CD14-positive monocyte (primary cell): Measurements from ENCODE around the gene FOCAD. TPM values are rescaled to one million over a fixed set of nuclear protein-coding genes. Genes with fewer than 3 reads are reported as not detected.

Experiments
- DNase-seq, 3 donors: peaks; one replicate each; pipeline ENCODE4 v3.0.0-alpha.2; 2011 to 2022
- H2AFZ ChIP-seq: 2 replicates; pipeline ENCODE4 v1.6.0; 2012; ENCODE audit warnings: mild to moderate bottlenecking, low read depth, low read length, inconsistent platforms; ENCODE audit not compliant: insufficient read depth, poor library complexity, severe bottlenecking
- H3K27ac ChIP-seq, 2 donors: 1 replicate in 1 of 2; 2 replicates in 1 of 2; pipeline ENCODE4 v1.5.1; 2012 to 2013; ENCODE audit warnings: low read length in 2 of 2, control low read depth in 1 of 2, inconsistent platforms in 1 of 2, low read depth in 1 of 2, mild to moderate bottlenecking in 1 of 2
- H3K27me3 ChIP-seq, 2 donors: one replicate each; pipeline versions ENCODE4 v1.6.0 to v1.6.1; 2011 to 2013; ENCODE audit warnings: low read length in 2 of 2; ENCODE audit not compliant: control insufficient read depth in 2 of 2, insufficient read depth in 2 of 2
- H3K36me3 ChIP-seq, 2 donors: replicated peaks in 1 of 2; 1 replicate in 1 of 2; 2 replicates in 1 of 2; pipeline versions ENCODE4 v1.5.1 to v1.6.1; 2012 to 2013; ENCODE audit warnings: low read length in 2 of 2, control low read depth in 1 of 2, inconsistent platforms in 1 of 2, mild to moderate bottlenecking in 1 of 2; ENCODE audit not compliant: insufficient read depth in 2 of 2, control insufficient read depth in 1 of 2
- H3K4me1 ChIP-seq, 2 donors: 1 replicate in 1 of 2; 2 replicates in 1 of 2; pipeline versions ENCODE4 v1.5.1 to v1.6.1; 2012 to 2013; ENCODE audit warnings: low read length in 2 of 2, control low read depth in 1 of 2, inconsistent platforms in 1 of 2, mild to moderate bottlenecking in 1 of 2, moderate library complexity in 1 of 2; ENCODE audit not compliant: insufficient read depth in 2 of 2, control insufficient read depth in 1 of 2
- H3K4me2 ChIP-seq: replicated peaks from 2 replicates; pipeline ENCODE3; 2012; ENCODE audit warnings: low read length, moderate library complexity, mild to moderate bottlenecking; ENCODE audit not compliant: poor library complexity, severe bottlenecking; ENCODE audit errors: extremely low read depth
- H3K4me3 ChIP-seq, 3 experiments: fragments of 200-600 bp in 1 of 3; sonication (generic) in 1 of 3; replicated peaks in 1 of 3; 1 replicate in 2 of 3; 2 replicates in 1 of 3; pipeline ENCODE4 v1.5.1; 2011 to 2013; ENCODE audit warnings: low read length in 3 of 3, mild to moderate bottlenecking in 3 of 3, control low read depth in 2 of 3, low read depth in 2 of 3, inconsistent platforms in 1 of 3, moderate library complexity in 1 of 3
- H3K79me2 ChIP-seq: 2 replicates; pipeline ENCODE4 v1.6.0; 2012; ENCODE audit warnings: mild to moderate bottlenecking, control low read depth, inconsistent platforms, low read length, moderate library complexity; ENCODE audit not compliant: insufficient read depth
- H3K9ac ChIP-seq: 2 replicates; pipeline ENCODE4 v1.6.0; 2017; ENCODE audit warnings: low read length, mild to moderate bottlenecking; ENCODE audit not compliant: insufficient read depth, poor library complexity, severe bottlenecking
- H3K9me3 ChIP-seq, 2 donors: replicated peaks in 1 of 2; 1 replicate in 1 of 2; 2 replicates in 1 of 2; pipeline versions ENCODE4 v1.5.1 to v1.6.1; 2012 to 2013; ENCODE audit warnings: low read length in 2 of 2, control low read depth in 1 of 2; ENCODE audit not compliant: control insufficient read depth in 1 of 2, insufficient read depth in 1 of 2
- H4K20me1 ChIP-seq: 2 replicates; pipeline ENCODE4 v1.6.0; 2012; ENCODE audit warnings: mild to moderate bottlenecking, low read length, control low read depth, moderate library complexity; ENCODE audit not compliant: insufficient read depth
- H3K27ac Mint-ChIP-seq, 7 donors: one replicate each; pipeline ENCODE4 v1.8.0; 2020; ENCODE audit warnings: mild to moderate bottlenecking in 7 of 7, mixed read lengths in 7 of 7, moderate library complexity in 6 of 7, inconsistent platforms in 2 of 7
- H3K27me3 Mint-ChIP-seq, 3 donors: one replicate each; pipeline ENCODE4 v1.8.0; 2021 to 2022; ENCODE audit warnings: low read depth in 3 of 3, mild to moderate bottlenecking in 3 of 3, mixed read lengths in 3 of 3, moderate library complexity in 3 of 3, inconsistent platforms in 1 of 3
- H3K36me3 Mint-ChIP-seq, 2 donors: one replicate each; pipeline ENCODE4 v1.8.0; 2020; ENCODE audit warnings: mixed read lengths in 2 of 2, inconsistent platforms in 1 of 2, mild to moderate bottlenecking in 1 of 2
- H3K4me1 Mint-ChIP-seq: one replicate; pipeline ENCODE4 v1.8.0; 2020; ENCODE audit warnings: mild to moderate bottlenecking, mixed read lengths
- H3K4me3 Mint-ChIP-seq, 2 donors: one replicate each; pipeline ENCODE4 v1.8.0; 2020; ENCODE audit warnings: mild to moderate bottlenecking in 2 of 2, mixed read lengths in 2 of 2, moderate library complexity in 1 of 2
- H3K9me3 Mint-ChIP-seq, 7 donors: one replicate each; pipeline ENCODE4 v1.8.0; 2020 to 2022; ENCODE audit warnings: mixed read lengths in 7 of 7, mild to moderate bottlenecking in 6 of 7, moderate library complexity in 6 of 7, inconsistent platforms in 2 of 7
- WGBS: methylation state at CpG from one replicate; pipeline ENCODE4 v1.1.5; 2013; ENCODE audit warnings: missing lambda C conversion rate; ENCODE audit not compliant: insufficient coverage; 5-methylcytosine and 5-hydroxymethylcytosine counted together
- intact Hi-C, 2 donors: fragments of 100-400 bp; cut with micrococcal nuclease; formaldehyde crosslinking; loops; one replicate each; pipeline versions ENCODE4 v1.15.0 to v1.15.1; 2023
- polyA plus RNA-seq, 3 donors: library from polyadenylated mRNA; depleted of rRNA in 1 of 3; unstranded in 2 of 3; stranded (reverse) in 1 of 3; fragments of 300-500 nt in 2 of 3; fragments of >200 nt in 1 of 3; fragmentation: Illumina TruSeq in 2 of 3; gene quantifications; 1 replicate in 2 of 3; 2 replicates in 1 of 3; pipeline ENCODE4 v1.2.3, GENCODE V29; 2012 to 2021
- TF ChIP-seq, protein P1 (sequence below): fragments of 200-600 bp; IDR thresholded peaks from one replicate; pipeline ENCODE4 v1.8.0; 2022; ENCODE audit warnings: antibody characterized with exemption, mild to moderate bottlenecking

Gene FOCAD
- polyA plus RNA-seq, 3 donors: 4.9 to 6.3 (median 5.1) TPM

DNA sequence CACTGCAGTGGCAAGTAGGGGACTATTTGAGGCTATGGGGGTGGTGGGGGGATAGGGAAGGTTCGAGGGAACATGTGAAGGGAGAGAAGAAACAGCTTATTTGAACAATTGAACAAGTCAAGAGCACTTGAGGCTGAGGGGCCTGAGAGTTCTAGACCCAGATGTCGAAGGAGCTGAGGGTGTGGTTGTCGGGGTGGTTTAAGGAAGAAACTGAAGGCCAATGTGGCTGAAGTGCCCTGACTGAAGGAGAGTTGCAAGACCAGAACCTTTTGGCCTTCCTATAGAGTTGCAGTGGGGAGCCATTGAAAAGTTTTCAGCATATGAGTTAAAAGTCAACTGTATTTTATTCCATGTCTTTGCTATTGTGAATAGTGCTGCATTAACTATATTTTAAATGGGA lies 19.1 kb downstream of the FOCAD start:
- no peak for DNase-seq
- H3K79me2 ChIP-seq: peaks cover 4% of the 10 kb centered on the region
- no peaks in the 10 kb centered on the region for H3K36me3 ChIP-seq
- H4K20me1 ChIP-seq: no peaks in the 10 kb centered on the region
- no peak overlapping the region for H2AFZ ChIP-seq
- Mint-ChIP-seq H3K27ac (no peak overlapping the region), H3K4me3 (no peak overlapping the region), H3K9me3 (no peaks in the 10 kb centered on the region), H3K4me1 (peaks cover 4% of the 10 kb centered on the region), H3K27me3 (peaks cover 0 to 2% (median 0%) of the 10 kb centered on the region in 3 donors), H3K36me3 (no peaks in the 10 kb centered on the region)
- no peak overlapping the region for H3K4me3 ChIP-seq
- no peak overlapping the region for H3K4me2 ChIP-seq
- H3K9me3 ChIP-seq: no peaks in the 10 kb centered on the region
- intact Hi-C loops: no loop called here
- WGBS: 85% methylated on average over 3 of the region's 3 CpGs
- H3K27ac ChIP-seq: no peak overlapping the region
- H3K9ac ChIP-seq: no peak overlapping the region
- no peaks in the 10 kb centered on the region for H3K27me3 ChIP-seq
- TF ChIP-seq, protein P1, sequence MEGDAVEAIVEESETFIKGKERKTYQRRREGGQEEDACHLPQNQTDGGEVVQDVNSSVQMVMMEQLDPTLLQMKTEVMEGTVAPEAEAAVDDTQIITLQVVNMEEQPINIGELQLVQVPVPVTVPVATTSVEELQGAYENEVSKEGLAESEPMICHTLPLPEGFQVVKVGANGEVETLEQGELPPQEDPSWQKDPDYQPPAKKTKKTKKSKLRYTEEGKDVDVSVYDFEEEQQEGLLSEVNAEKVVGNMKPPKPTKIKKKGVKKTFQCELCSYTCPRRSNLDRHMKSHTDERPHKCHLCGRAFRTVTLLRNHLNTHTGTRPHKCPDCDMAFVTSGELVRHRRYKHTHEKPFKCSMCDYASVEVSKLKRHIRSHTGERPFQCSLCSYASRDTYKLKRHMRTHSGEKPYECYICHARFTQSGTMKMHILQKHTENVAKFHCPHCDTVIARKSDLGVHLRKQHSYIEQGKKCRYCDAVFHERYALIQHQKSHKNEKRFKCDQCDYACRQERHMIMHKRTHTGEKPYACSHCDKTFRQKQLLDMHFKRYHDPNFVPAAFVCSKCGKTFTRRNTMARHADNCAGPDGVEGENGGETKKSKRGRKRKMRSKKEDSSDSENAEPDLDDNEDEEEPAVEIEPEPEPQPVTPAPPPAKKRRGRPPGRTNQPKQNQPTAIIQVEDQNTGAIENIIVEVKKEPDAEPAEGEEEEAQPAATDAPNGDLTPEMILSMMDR: no peak
- H3K4me1 ChIP-seq: no peaks in the 10 kb centered on the region

DNA sequence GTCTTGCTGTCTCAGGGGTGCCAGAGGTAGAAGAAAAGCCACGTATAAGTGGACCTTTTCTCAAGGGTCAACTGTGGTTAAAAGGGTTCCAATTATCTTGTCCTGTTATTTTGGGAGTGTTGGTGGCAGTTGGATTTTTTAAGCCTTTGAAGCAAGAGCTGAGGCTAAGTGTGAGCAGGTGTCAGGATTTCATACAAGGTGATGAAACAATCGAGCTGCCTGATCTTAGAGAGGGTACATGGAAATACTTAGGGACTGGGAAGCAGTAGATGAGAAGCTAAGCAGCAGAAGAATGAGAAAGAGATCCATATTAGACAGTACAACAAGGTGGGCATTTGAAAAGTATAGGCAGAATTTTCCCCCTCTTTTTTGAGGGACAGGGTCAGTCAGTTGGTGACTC lies 23.6 kb downstream of the FOCAD start:
- H2AFZ ChIP-seq: no peak overlapping the region
- H3K4me2 ChIP-seq: no peak overlapping the region
- Mint-ChIP-seq H3K36me3 (no peaks in the 10 kb centered on the region), H3K4me1 (peaks cover 6% of the 10 kb centered on the region), H3K9me3 (peaks cover 0 to 2% (median 0%) of the 10 kb centered on the region in 7 donors), H3K27me3 (peaks cover 0 to 4% (median 0%) of the 10 kb centered on the region in 3 donors), H3K27ac (no peak overlapping the region), H3K4me3 (no peak overlapping the region)
- H3K9me3 ChIP-seq: no peaks in the 10 kb centered on the region
- DNase-seq: no peak
- H3K79me2 ChIP-seq: peaks cover 4% of the 10 kb centered on the region
- no peaks in the 10 kb centered on the region for H3K27me3 ChIP-seq
- no peaks in the 10 kb centered on the region for H3K4me1 ChIP-seq
- no peak overlapping the region for H3K9ac ChIP-seq
- no peak overlapping the region for H3K27ac ChIP-seq
- no peak overlapping the region for H3K4me3 ChIP-seq
- intact Hi-C loops: no loop called here
- WGBS: 87% methylated on average over 2 of the region's 2 CpGs
- H3K36me3 ChIP-seq: no peaks in the 10 kb centered on the region
- no peaks in the 10 kb centered on the region for H4K20me1 ChIP-seq
- TF ChIP-seq, protein P1: no peak
